Measurements from ENCODE around the gene AQP1.

DNA sequence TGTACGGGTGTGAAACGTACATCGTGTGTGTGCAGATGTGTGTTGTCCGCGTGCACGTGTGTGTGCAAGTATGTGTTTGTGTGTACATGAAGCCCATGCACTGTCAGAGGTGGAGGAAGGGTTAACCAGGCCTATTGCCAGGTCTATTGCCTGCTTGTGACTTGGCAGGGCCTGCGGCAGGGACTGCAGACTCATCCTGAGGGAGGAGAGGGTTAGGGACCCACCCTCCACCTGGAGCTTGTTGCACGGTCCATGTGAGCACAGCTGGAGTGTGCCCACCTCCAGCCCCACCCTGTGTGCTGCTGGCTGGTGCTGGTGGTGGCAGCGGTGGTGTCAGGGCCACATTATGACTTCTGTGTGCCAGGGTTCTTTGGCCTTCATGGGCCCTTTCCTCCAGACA is 7.1 kb upstream of the AQP1 start:
- TF ChIP-seq, protein P1, sequence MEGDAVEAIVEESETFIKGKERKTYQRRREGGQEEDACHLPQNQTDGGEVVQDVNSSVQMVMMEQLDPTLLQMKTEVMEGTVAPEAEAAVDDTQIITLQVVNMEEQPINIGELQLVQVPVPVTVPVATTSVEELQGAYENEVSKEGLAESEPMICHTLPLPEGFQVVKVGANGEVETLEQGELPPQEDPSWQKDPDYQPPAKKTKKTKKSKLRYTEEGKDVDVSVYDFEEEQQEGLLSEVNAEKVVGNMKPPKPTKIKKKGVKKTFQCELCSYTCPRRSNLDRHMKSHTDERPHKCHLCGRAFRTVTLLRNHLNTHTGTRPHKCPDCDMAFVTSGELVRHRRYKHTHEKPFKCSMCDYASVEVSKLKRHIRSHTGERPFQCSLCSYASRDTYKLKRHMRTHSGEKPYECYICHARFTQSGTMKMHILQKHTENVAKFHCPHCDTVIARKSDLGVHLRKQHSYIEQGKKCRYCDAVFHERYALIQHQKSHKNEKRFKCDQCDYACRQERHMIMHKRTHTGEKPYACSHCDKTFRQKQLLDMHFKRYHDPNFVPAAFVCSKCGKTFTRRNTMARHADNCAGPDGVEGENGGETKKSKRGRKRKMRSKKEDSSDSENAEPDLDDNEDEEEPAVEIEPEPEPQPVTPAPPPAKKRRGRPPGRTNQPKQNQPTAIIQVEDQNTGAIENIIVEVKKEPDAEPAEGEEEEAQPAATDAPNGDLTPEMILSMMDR (conservative IDR thresholded peaks at IDR 0.05; ENCODE audit: low read length) = no peak
- no peak for TF ChIP-seq EZH2phosphoT487 (IDR thresholded peaks at IDR 0.05; ENCODE audit: borderline replicate concordance, low read depth, low read length)

Measured in OCI-LY7 (cell line).